Activated CD8-positive, alpha-beta T cell treated with anti-CD3 and anti-CD28 coated beads for 36 hours (primary cell): Measurements from ENCODE around the gene LRP6. TPM values are rescaled to one million over a fixed set of nuclear protein-coding genes. Genes with fewer than 3 reads are reported as not detected.

ENCODE experiments used
- ATAC-seq: fragments of 200-7000 bp; cut with Tn5 transposase; one replicate; pipeline ENCODE4 v1.10.0; 2021; ENCODE audit warnings: mild to moderate bottlenecking, moderate library complexity
- CTCF ChIA-PET: fragments of 350-600 bp; sonication (Branson Sonifier 250); formaldehyde crosslinking; loops from one replicate; lab custom pipeline; 2021; ENCODE audit warnings: antibody characterized with exemption; lab: Charles Lee
- POLR2A ChIA-PET: fragments of 350-600 bp; sonication (Branson Sonifier 250); formaldehyde crosslinking; loops from one replicate; lab custom pipeline; 2021; ENCODE audit warnings: antibody characterized with exemption; lab: Charles Lee
- DNase-seq: peaks from one replicate; pipeline ENCODE4 v3.0.0-alpha.2; 2020
- H3K27ac Mint-ChIP-seq: one replicate; pipeline ENCODE4 v1.8.0; 2021; ENCODE audit warnings: mild to moderate bottlenecking, mixed read lengths
- H3K27me3 Mint-ChIP-seq: one replicate; pipeline ENCODE4 v1.8.0; 2021; ENCODE audit warnings: mixed read lengths
- H3K36me3 Mint-ChIP-seq: one replicate; pipeline ENCODE4 v1.8.0; 2021; ENCODE audit warnings: low read depth, mixed read lengths
- H3K4me1 Mint-ChIP-seq: one replicate; pipeline ENCODE4 v1.8.0; 2021; ENCODE audit warnings: low read depth, mixed read lengths
- H3K4me3 Mint-ChIP-seq: one replicate; pipeline ENCODE4 v1.8.0; 2021; ENCODE audit warnings: mild to moderate bottlenecking, moderate library complexity, mixed read lengths
- H3K9me3 Mint-ChIP-seq: one replicate; pipeline ENCODE4 v1.8.0; 2021; ENCODE audit warnings: mixed read lengths
- intact Hi-C: fragments of 100-400 bp; cut with micrococcal nuclease; formaldehyde crosslinking; loops from one replicate; pipeline ENCODE4 v1.10.0; 2022
- total RNA-seq, 2 experiments: library from RNA; stranded (reverse); gene quantifications; one replicate each; pipeline ENCODE4 v1.2.3, GENCODE V29; 2021
- TF ChIP-seq, protein P1 (sequence below): fragments of 200-600 bp; IDR thresholded peaks from one replicate; pipeline ENCODE4 v1.8.0; 2022; ENCODE audit warnings: antibody characterized with exemption, mild to moderate bottlenecking

Gene LRP6
- total RNA-seq, 2 experiments from 2014 or later: 1.3 to 2.0 TPM

DNA sequence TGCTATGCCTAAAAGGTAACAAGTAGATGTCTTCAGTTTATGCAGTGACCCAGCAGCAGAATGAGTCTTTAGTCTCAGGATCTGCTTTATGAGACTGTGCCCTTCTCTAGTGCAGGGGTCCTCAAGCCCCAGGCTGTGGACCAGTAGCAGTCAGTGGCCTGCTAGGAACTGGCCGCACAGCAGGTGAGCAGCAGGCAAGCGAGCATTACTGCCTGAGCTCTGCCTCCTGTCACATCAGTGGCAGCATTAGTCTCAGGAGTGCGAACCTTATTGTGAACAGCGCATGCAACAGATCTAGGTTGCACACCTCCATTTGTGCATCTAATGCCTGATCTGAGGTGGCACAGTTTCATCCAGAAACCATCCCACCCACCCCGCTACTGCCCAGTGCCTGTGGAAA lies 38.4 kb downstream of the LRP6 start:
- ChIA-PET CTCF (interaction anchor here (0.9 kb wide), 1 partner anchor 99 kb away, joined by 3 read pairs; no protein-coding TSS in a partner anchor), POLR2A (interaction anchor here (0.9 kb wide), 1 partner anchor 44 kb away, joined by 3 read pairs; no protein-coding TSS in a partner anchor)
- Mint-ChIP-seq H3K27ac (no peak overlapping the region), H3K36me3 (no peaks in the 10 kb centered on the region), H3K4me3 (no peak overlapping the region), H3K27me3 (peaks cover 2% of the 10 kb centered on the region), H3K4me1 (peaks cover 3% of the 10 kb centered on the region), H3K9me3 (peaks cover 8% of the 10 kb centered on the region)
- no peak for DNase-seq
- no peak for ATAC-seq
- TF ChIP-seq, protein P1, sequence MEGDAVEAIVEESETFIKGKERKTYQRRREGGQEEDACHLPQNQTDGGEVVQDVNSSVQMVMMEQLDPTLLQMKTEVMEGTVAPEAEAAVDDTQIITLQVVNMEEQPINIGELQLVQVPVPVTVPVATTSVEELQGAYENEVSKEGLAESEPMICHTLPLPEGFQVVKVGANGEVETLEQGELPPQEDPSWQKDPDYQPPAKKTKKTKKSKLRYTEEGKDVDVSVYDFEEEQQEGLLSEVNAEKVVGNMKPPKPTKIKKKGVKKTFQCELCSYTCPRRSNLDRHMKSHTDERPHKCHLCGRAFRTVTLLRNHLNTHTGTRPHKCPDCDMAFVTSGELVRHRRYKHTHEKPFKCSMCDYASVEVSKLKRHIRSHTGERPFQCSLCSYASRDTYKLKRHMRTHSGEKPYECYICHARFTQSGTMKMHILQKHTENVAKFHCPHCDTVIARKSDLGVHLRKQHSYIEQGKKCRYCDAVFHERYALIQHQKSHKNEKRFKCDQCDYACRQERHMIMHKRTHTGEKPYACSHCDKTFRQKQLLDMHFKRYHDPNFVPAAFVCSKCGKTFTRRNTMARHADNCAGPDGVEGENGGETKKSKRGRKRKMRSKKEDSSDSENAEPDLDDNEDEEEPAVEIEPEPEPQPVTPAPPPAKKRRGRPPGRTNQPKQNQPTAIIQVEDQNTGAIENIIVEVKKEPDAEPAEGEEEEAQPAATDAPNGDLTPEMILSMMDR: no peak
- intact Hi-C loops: no loop called here

DNA sequence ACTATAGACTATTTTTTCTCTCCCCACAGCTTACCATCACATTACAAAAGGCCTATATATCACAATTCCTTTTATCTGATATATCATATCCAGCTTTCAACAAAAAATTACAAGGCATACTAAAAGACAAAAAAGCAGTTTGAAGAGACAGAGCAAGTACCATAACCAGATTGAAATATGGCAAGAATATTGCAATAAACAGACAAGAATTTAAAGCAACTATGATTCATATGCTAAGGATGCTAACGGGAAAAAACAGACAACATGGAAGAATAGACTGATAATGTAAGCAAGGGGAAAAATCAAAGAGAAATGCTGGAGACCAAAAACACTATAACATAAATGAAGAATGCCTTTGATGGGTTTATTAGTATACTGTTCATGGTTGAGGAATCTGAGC lies 40.7 kb downstream of the LRP6 start:
- Mint-ChIP-seq H3K27me3 (peaks cover 4% of the 10 kb centered on the region), H3K36me3 (no peaks in the 10 kb centered on the region), H3K4me3 (no peak overlapping the region), H3K9me3 (peaks cover 8% of the 10 kb centered on the region), H3K27ac (no peak overlapping the region), H3K4me1 (peaks cover 3% of the 10 kb centered on the region)
- CTCF ChIA-PET: interaction anchor here (0.6 kb wide), 1 partner anchor 10 kb away, joined by 3 read pairs; no protein-coding TSS in a partner anchor
- TF ChIP-seq, protein P1: no peak
- POLR2A ChIA-PET: interaction anchor here (1.0 kb wide), 1 partner anchor 9 kb away, joined by 3 read pairs; no protein-coding TSS in a partner anchor
- ATAC-seq: no peak
- no peak for DNase-seq
- intact Hi-C loops: no loop called here

DNA sequence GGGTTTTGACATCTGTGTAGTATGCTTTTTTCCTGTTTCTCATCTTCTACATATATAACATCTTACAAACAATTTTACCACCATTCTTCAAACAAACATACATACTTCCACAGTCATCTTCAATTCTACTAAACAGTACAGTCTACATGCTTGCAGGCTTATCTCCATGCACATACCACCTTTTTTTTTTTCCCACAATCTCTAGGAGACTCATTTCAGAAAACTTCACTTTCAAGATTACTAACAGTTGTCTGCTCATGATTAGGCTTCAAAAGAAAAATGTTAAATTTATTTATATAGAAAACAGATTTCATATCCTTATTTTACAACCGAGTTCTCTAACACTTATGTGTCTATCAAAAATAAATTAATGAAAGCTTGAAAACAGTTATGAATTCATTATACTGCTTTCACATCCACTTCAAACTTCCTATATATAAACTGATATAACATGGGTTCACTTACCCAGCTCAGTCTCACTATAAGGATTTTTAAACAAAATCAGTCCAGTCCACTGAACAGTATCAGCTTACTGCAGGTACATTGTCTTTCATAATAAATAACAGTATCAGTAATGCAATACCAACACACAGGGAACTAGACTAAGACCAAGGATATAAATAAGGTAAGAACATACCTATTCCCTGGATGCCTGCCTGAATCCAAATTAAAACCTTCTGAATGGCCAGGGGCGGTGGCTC lies 42.5 kb downstream of the LRP6 start:
- intact Hi-C loops: no loop called here
- Mint-ChIP-seq H3K9me3 (peaks cover 8% of the 10 kb centered on the region), H3K4me1 (peaks cover 3% of the 10 kb centered on the region), H3K36me3 (no peaks in the 10 kb centered on the region), H3K27ac (no peak overlapping the region), H3K4me3 (no peak overlapping the region), H3K27me3 (peaks cover 9% of the 10 kb centered on the region)
- CTCF ChIA-PET: interaction anchor here (0.8 to 1.6 kb wide), 3 partner anchors 8 to 111 kb away, joined by 3 read pairs; no protein-coding TSS in a partner anchor
- POLR2A ChIA-PET: no interaction called here
- ATAC-seq (no peak), DNase-seq (no peak)
- TF ChIP-seq, protein P1: no peak

DNA sequence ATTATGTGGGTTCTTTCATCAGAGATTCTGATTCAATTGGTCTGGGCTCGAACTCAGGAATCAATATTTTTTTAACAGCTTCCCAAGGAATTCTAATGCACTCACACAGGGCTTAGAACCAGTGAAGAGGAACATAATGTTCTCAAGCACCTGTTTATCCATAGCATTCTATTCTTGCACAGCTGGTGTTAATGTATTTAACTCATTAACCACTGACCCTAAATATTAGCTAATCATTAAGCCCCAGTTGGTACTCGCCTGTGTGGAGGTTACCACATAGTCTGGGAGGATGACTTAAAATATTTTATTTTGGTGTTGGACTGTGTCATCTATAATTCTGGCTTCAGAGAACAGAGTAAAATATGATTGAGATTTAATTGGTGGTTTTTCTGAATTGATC lies 45.3 kb downstream of the LRP6 start:
- peaks cover 8% of the 10 kb centered on the region for H3K9me3 Mint-ChIP-seq
- DNase-seq (no peak), ATAC-seq (no peak)
- H3K27ac Mint-ChIP-seq: no peak overlapping the region
- intact Hi-C loops: no loop called here
- H3K4me1 Mint-ChIP-seq: peaks cover 5% of the 10 kb centered on the region
- H3K4me3 Mint-ChIP-seq: no peak overlapping the region
- H3K36me3 Mint-ChIP-seq: no peaks in the 10 kb centered on the region
- TF ChIP-seq, protein P1: no peak
- ChIA-PET CTCF (interaction anchor here (0.8 kb wide), 1 partner anchor 17 kb away, joined by 4 read pairs; no protein-coding TSS in a partner anchor), POLR2A (no interaction called here)
- H3K27me3 Mint-ChIP-seq: peaks cover 12% of the 10 kb centered on the region

DNA sequence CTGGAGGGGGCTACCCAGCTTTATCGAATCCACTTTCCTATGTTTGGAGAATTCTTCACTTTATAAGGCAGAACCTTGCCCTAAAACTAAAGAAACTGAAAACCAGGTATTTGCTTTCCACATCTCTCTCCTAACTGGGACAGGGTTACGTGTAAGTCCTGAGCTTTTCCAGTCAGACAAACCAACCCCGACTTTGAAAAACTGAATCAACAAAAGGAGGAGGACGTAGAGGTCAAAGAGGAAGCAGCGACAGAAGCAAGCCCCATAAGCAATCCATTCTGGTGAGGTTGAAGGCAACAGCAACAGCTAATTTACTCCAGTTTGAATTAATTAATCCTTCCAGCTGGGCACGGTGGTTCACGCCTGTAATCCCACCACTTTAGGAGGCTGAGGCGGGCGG lies 47.2 kb downstream of the LRP6 start:
- TF ChIP-seq, protein P1: no peak
- Mint-ChIP-seq H3K4me1 (peaks cover 9% of the 10 kb centered on the region), H3K9me3 (peaks cover 2% of the 10 kb centered on the region), H3K36me3 (no peaks in the 10 kb centered on the region), H3K4me3 (no peak overlapping the region), H3K27me3 (peaks cover 18% of the 10 kb centered on the region), H3K27ac (no peak overlapping the region)
- DNase-seq (no peak), ATAC-seq (no peak)
- ChIA-PET POLR2A (no interaction called here), CTCF (no interaction called here)
- intact Hi-C loops: no loop called here
